ENCODE measurements around the gene MCL1. TPM values are rescaled to one million over a fixed set of nuclear protein-coding genes. Genes with fewer than 3 reads are reported as not detected.

The MCL1 gene
- total and polyA plus RNA-seq, 10 of the 15 experiments (the other 5 are each of a cell fraction or from before 2014, with no cell fraction given), result 18.1 to 148 (median 86.4) TPM

- intact Hi-C loops (cut with micrococcal nuclease; ENCODE audit: unreplicated experiment) (no loop called here), in situ Hi-C loops (cut with MboI) (no loop called here)
- ATAC-seq, result no peak
- ChIA-PET POLR2A (interaction anchor here (0.5 to 2.2 kb wide), 2 partner anchors 25 to 31 kb away, joined by 3 to 7 read pairs; partner anchors contain the start of gene MCL1), SMC1A (ENCODE audit: uncharacterized antibody, unreplicated experiment) (interaction anchor here (1.6 kb wide), 1 partner anchor 28 kb away, joined by 7 read pairs; no protein-coding TSS in a partner anchor), RAD21 (ENCODE audit: unreplicated experiment) (no interaction called here), CTCF (interaction anchor here (1.0 kb wide), 1 partner anchor 41 kb away, joined by 4 read pairs; no protein-coding TSS in a partner anchor)
- no peak overlapping the region for H3K27ac ChIP-seq (ENCODE audit: control insufficient read depth, insufficient read depth)
- no peak overlapping the region for H2AFZ ChIP-seq (ENCODE audit: control insufficient read depth, low read depth, low read length)
- no peak overlapping the region for H3K4me3 ChIP-seq
- no peaks in the 10 kb centered on the region; a peak in 1 of 4 replicates for H3K36me3 ChIP-seq (ENCODE audit: control insufficient read depth in 2 of 2, insufficient read depth in 2 of 2, low read length in 1 of 2)
- no TSS peak for BruUV-seq (replicated peaks)
- no peaks in the 10 kb centered on the region for H4K20me1 ChIP-seq (ENCODE audit: control insufficient read depth, insufficient read depth)
- H3K4me1 ChIP-seq (ENCODE audit: control insufficient read depth, insufficient read depth, low read length), result no peaks in the 10 kb centered on the region
- H3K9ac ChIP-seq (ENCODE audit: control insufficient read depth, insufficient read depth, low read length), result no peak overlapping the region
- no peak overlapping the region for H3K4me2 ChIP-seq (ENCODE audit: control insufficient read depth, insufficient read depth)
- 94% methylated on average over 2 of the region's 2 CpGs for WGBS (ENCODE audit: insufficient coverage, insufficient replicate concordance, low lambda C conversion rate, missing lambda C conversion rate)
- no peak for FAIRE-seq
- H3K79me2 ChIP-seq (ENCODE audit: control insufficient read depth, insufficient read depth, low read length), result no peaks in the 10 kb centered on the region
- H3K27me3 ChIP-seq (replicated peaks in 1 of 2; ENCODE audit: control insufficient read depth in 2 of 2, insufficient read depth in 2 of 2, low read length in 1 of 2), result no peaks in the 10 kb centered on the region
- DNase-seq (ENCODE audit: low read depth, low spot score), result no peak
- no peaks in the 10 kb centered on the region for H3K9me3 ChIP-seq (replicated peaks; ENCODE audit: control insufficient read depth, insufficient read depth, low read length)
- TF ChIP-seq ZNF384 (IDR thresholded peaks at IDR 0.05; ENCODE audit: borderline replicate concordance, low read depth, low read length), result no peak
- TF ChIP-seq RCOR1 (conservative IDR thresholded peaks at IDR 0.05; ENCODE audit: low read depth, low read length), result no peak
- TF ChIP-seq EGR1 (IDR thresholded peaks at IDR 0.05; ENCODE audit: borderline replicate concordance in 1 of 2, low read depth in 2 of 2, low read length in 2 of 2), result no peak
- TF ChIP-seq FOXM1 (IDR thresholded peaks at IDR 0.05; ENCODE audit: low read depth, low read length), result no peak
- no peak for TF ChIP-seq SRF (IDR thresholded peaks at IDR 0.05; ENCODE audit: low read depth in 2 of 2, low read length in 2 of 2)
- no peak for TF ChIP-seq POU2F2 (IDR thresholded peaks at IDR 0.05; ENCODE audit: borderline replicate concordance, low read depth, low read length)
- no peak for TF ChIP-seq SMC3 (IDR thresholded peaks at IDR 0.05; ENCODE audit: borderline replicate concordance, low read length)
- TF ChIP-seq CEBPB (IDR thresholded peaks at IDR 0.05; ENCODE audit: borderline replicate concordance in 1 of 2, low read depth in 2 of 2, low read length in 2 of 2), result no peak
- no peak for TF ChIP-seq ASH2L (IDR thresholded peaks at IDR 0.05; ENCODE audit: borderline replicate concordance, low read depth)
- TF ChIP-seq ZBTB11 (CRISPR knock-in tag; IDR thresholded peaks at IDR 0.05), result no peak
- TF ChIP-seq TAF1 (IDR thresholded peaks at IDR 0.05; ENCODE audit: borderline replicate concordance, low read depth, low read length), result no peak
- no peak for TF ChIP-seq FOS (IDR thresholded peaks at IDR 0.05; ENCODE audit: borderline replicate concordance, extremely low read depth, insufficient read length)
- TF ChIP-seq TCF12 (IDR thresholded peaks at IDR 0.05; ENCODE audit: low read depth, low read length), result no peak
- no peak for TF ChIP-seq SREBF1 (IDR thresholded peaks at IDR 0.05; ENCODE audit: low read length)
- TF ChIP-seq MYB (IDR thresholded peaks at IDR 0.05; ENCODE audit: borderline replicate concordance, low read depth, low read length), result no peak
These were observed 24.8 kb upstream of the MCL1 start for GRCh38 chr1:150604226-150604588.
